HG02588 (cell line): ENCODE data around the gene DOCK4.
"Not testable (repeated sequence)": the region's sequence is repeated elsewhere in the genome, so short reads cannot be mapped to it uniquely, and the experiment has no call there.

Source experiments
- ATAC-seq: cut with Tn5 transposase; IDR thresholded peaks from one replicate; pipeline ENCODE4 v1.9.1; 2021; ENCODE audit warnings: mild to moderate bottlenecking, moderate library complexity; ENCODE audit not compliant: unreplicated experiment

DOCK4 gene

GRCh38 chr7:112135815-112136214 lies 70.4 kb downstream of the DOCK4 start:
- ATAC-seq = no peak

DNA sequence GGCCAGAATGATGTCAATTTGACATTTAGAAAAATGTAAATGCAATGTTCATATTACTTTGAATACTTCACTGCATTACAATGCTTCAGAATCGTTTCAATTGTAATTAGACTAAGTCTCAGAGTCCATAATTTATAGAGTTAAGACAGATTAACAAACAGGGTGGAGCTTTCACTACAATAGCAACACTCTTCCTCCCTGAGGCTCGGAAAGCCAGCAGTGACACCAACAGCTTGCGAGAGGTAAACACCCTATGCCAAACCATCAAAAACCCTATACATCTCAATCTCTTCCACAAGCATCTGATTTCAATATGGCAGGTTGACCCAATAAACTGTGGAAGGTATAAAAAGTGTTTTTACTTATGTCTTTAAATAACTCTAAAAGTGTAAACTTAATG lies 72.2 kb downstream of the DOCK4 start:
- ATAC-seq = no peak

DNA sequence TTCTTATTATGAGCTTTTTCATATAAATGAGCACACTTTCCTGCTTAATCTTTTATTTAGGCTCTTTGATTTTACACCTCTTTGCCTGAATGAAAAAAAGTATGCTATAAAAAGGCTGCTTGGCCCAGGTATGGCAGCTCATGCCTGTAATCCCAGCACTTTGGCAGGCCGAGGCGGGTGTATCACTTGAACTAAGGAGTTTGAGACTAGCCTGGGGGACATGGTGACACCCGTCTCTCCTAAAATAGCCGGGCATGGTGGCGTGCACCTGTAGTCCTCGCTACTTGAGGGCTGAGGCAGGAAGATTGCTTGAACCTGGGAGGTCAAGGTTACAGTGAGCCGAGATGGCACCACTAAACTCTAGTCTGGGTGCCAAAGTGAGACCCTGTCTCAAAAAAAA lies 72.9 kb downstream of the DOCK4 start:
- ATAC-seq = no peak

DNA sequence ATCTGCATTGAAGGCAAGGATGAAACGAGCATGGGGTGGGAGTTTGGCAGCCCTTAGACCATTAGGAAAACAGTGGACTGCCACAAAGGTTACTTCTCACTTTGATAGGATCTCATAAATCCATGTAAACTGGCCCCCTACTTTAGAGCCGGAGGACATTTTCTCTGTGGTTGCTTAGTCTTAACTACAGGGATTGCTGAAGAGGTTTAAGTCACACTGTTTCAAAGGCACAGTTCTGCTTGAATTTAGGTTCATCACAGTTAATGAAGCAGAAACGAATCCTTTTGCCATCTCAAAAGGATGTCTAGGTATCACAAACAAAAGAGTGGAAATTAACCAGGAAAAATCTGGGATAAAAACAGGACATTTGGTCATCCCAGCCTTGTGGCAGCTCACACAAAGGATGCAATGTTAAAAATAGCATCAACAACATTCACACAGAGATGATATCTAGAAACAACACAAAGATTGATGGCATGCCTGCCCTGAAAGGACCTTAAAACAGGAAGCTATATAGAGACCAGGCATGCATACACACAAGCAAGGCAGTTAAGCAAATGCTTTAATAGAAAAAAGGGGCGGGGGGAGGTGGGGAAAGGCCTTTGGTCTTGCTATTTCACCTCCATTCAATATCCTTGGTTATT lies 74.0 kb downstream of the DOCK4 start:
- ATAC-seq = no peak

GRCh38 chr7:112130729-112131410 lies 75.3 kb downstream of the DOCK4 start:
- no peak for ATAC-seq

DNA sequence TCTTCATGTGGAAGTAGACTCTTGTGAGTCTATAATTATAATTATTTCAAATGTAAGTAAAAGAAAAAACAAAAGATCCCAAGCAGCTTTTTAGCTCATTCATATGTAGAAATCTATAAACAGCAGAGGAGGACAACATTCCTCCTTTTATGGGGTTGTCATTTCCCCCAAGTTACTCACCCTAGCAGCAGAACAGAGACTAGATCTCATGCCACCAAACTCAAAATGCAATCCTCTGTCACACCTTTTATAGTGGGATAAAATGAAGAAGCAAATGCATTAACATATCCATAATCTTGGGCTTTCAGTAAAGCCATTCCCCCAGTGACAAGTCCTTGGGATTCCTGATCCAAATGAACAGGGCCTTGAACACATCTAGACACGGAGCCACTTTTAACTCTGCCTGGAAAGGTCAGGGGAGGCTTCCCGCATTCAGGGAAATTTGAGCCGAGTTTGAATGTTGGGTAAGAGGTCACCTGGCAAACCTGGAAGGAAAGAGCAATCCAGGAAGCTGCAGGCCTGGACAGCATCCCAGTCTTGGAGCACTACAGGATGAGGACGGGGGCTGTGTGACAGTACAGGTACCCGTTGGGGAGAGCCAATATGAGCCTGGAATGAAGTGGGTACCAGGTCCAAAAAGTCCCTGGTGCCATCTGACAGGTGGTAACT lies 76.4 kb downstream of the DOCK4 start:
- ATAC-seq = no peak

DNA sequence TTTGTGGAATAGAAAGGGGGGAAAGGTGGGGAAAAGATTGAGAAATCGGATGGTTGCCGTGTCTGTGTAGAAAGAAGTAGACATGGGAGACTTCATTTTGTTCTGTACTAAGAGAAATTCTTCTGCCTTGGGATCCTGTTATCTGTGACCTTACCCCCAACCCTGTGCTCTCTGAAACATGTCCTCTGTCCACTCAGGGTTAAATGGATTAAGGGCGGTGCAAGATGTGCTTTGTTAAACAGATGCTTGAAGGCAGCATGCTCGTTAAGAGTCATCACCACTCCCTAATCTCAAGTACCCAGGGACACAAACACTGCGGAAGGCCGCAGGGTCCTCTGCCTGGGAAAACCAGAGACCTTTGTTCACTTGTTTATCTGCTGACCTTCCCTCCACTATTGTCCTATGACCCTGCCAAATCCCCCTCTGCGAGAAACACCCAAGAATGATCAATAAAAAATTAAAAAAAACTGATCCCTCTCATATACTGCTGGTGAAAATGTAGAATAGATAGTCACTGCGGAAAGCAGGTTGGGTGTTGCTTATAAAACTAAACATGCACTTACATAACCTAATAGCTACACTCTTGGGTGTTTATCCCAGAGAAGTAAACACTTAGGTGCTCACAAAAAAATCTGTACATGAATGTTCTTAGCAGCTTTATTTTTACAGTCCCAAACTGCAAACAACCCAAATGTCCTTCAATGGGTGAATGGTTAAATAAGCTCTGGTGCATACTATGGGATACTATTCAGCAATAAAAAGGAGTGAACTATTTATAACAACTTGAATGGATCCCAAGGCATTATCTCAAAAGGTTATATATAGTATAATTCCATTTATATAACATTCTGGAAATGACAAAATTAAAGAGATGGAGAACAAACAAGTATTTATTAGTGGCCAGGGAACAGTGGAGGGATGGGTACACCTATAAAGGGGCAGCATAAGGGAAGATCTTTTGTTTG lies 77.5 kb downstream of the DOCK4 start:
- not testable (repeated sequence) for ATAC-seq

DNA sequence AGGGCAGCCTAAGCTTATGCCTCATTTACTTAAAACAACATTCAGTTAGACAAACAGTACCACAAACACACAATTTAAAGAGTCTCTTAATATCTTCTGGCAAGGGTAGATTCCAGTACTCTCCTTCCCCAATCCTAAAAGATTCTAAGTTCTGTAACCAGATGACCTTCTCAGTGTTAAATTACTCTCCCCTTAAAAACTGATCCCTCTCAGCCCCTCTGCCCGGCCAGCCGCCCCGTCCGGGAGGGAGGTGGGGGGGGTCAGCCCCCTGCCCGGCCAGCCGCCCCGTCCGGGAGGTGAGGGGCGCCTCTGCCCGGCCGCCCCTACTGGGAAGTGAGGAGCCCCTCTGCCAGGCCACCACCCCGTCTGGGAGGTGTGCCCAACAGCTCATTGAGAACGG lies 78.2 kb downstream of the DOCK4 start:
- not testable (repeated sequence) for ATAC-seq

DNA sequence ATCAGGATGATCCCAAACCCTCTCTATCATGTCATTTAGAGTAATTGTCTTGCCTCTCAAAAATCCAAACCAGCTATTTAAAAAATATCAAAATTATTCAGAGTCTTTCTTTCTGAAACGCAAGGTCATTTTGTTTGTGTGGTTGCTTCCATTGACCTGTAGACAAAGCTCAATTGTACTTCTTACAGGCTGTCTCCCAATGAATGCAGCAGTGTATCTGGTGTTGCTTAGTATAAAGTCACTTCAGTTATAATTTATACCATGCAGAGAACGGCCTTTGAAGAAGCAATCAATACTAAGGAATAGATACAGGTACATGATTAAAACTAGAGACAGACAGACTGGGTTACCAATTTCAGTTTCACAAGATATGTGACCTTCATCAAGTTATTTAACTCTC lies 80.9 kb downstream of the DOCK4 start:
- ATAC-seq = no peak

DNA sequence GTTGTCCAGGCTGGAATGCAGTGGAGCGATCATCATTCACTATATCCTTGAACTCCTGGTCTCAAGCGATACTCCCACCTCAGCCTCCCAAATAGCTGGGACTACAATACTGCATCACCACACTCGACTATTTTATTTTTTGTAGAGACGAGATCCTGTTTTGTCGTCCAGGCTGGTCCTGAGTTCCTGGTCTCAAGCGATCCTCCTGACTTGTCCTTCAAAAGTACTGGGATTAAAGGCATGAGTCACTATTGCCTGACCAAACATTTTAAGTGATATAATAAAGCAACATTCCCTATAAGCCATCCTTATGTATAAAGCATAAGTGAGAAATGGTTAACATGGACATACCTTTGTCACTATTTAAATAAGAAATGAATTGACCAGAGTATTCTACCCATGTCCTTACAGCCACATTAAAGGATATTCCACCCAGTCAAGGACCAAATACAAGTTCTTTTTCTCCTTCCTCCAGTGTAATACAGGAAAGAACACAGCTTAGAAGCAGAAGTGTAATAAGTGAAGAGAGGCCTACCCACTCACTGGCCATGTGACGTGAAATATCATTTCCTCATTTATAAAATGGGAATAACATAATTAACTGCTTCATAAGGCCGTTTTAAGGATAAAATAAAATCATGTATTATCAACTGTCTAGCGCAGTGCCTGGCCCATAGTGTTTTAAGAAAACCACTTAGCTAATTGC lies 82.0 kb downstream of the DOCK4 start:
- ATAC-seq = no peak

GRCh38 chr7:112122798-112123197 lies 83.4 kb downstream of the DOCK4 start:
- no peak for ATAC-seq

DNA sequence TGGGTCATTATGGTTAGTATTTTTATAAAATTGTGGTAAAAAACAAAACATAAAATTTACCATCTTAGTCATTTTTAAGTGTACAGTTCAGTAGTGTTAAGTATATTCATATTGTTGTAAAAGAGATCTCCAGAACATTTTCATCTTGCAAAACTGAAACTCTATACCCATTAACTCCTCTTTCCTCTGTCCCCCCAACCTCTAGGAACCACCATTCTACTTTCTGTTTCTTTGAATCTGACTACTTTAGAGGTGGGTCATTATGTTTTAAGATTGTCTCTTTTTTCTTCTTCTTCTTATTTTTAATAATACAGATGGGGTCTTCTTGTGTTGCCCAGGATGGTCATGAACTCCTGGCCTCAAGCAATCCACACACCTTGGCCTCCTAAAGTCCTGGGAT lies 84.1 kb downstream of the DOCK4 start:
- no peak for ATAC-seq

DNA sequence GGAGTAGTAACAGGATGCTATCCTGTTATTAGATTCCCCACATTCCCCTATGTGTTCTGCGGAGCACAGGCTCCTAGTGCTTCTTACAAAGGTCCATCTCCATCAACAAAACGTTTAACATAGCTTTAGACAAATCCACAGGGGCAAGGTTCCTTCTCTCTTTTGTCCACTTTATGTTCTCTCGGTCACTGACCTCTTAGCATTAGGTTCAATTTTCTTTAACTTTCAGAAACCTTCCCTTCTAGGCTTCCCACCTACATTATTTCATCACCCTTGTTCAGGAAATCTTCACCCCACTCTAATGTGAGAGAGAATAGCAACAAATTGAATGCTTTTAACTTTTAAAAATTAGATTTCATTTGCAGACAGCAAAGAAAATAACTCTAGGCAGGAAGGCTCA lies 84.9 kb downstream of the DOCK4 start:
- no peak for ATAC-seq

- ATAC-seq = peak; percentile 78
Measured at GRCh38 chr7:112120696-112121217, 85.4 kb downstream of the DOCK4 start.

- ATAC-seq = no peak
Measured at GRCh38 chr7:112118581-112119566, 87.3 kb downstream of the DOCK4 start.

GRCh38 chr7:112116894-112117293 lies 89.3 kb downstream of the DOCK4 start:
- no peak for ATAC-seq

- no peak for ATAC-seq
Measured at GRCh38 chr7:112116358-112116757, 89.8 kb downstream of the DOCK4 start.

DNA sequence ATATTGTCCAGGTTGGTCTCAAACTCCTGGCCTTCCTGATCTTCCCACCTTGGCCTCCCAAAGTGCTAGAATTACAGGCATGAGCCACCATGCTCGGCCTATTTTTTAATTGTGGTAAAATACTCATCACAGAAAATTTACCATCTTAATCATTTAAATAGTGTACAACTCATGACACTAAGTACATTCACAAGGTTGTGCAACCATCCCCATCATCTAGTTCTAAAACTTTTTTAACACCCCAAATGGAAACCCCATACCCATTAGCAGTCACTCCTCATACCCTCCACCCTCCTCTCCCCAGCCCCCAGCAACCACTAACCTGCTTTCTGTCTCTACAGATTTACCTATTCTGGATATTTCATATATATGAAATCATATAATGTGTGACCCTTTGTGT lies 90.3 kb downstream of the DOCK4 start:
- ATAC-seq = no peak
